Colonic mucosa (tissue), 4 donors: ENCODE results near the gene SMIM10. TPM values are rescaled to one million over a fixed set of nuclear protein-coding genes. Genes with fewer than 3 reads are reported as not detected.

Experiments used
- DNase-seq: peaks from one replicate; pipeline ENCODE4 v3.0.0-alpha.2; 2020
- H3K27ac ChIP-seq: fragments of 200-600 bp; one replicate; pipeline ENCODE4 v1.8.0; 2021
- H3K27me3 ChIP-seq: fragments of 200-600 bp; one replicate; pipeline ENCODE4 v1.8.0; 2021
- H3K36me3 ChIP-seq: fragments of 200-600 bp; one replicate; pipeline ENCODE4 v1.8.0; 2021
- H3K4me1 ChIP-seq: fragments of 200-600 bp; one replicate; pipeline ENCODE4 v1.8.0; 2021; ENCODE audit warnings: mild to moderate bottlenecking
- H3K4me3 ChIP-seq: fragments of 200-600 bp; one replicate; pipeline ENCODE4 v1.8.0; 2021
- H3K9ac ChIP-seq, 2 donors: one replicate each; pipeline ENCODE4 v1.7.0; 2013; ENCODE audit warnings: control low read depth in 2 of 2, low read depth in 2 of 2, low read length in 2 of 2
- H3K9me3 ChIP-seq: fragments of 200-600 bp; one replicate; pipeline ENCODE4 v1.8.0; 2021
- CTCF ChIP-seq: fragments of 200-600 bp; IDR thresholded peaks from one replicate; pipeline ENCODE4 v1.8.0; 2022; ENCODE audit warnings: antibody characterized with exemption, mild to moderate bottlenecking
- intact Hi-C: fragments of 100-400 bp; cut with DNase I; formaldehyde crosslinking; loops from one replicate; pipeline ENCODE4 v1.14.1; 2022
- total RNA-seq, 2 donors: library from RNA; stranded (reverse); fragmentation: NEBNext Ultra II Directional in 1 of 2; extraction: Animal tissue kit (Norgen Biotek cat#: 25700) in 1 of 2; gene quantifications; one replicate each; pipeline ENCODE4 v1.2.1, GENCODE V29; 2021
- donor health status: healthy.
- donor health status: DM: no; HTN: no; CAD: no.
- donor health status: DM: no; HTN: no; CAD: no.

The SMIM10 gene
- total RNA-seq, 2 donors from 2014 or later: 1.4 to 1.5 TPM

GRCh38 chrX:135003876-135004623 is 13.3 kb downstream of the SMIM10 start:
- no peaks in the 10 kb centered on the region for H3K36me3 ChIP-seq
- TF ChIP-seq CTCF: no peak
- DNase-seq: peak; percentile 90
- H3K27ac ChIP-seq: no peak overlapping the region
- H3K4me3 ChIP-seq: peak overlapping the region; percentile 27
- no peaks in the 10 kb centered on the region for H3K27me3 ChIP-seq
- H3K9ac ChIP-seq: peak overlapping the region in 1 of 2 donors; percentile 9
- H3K9me3 ChIP-seq: no peaks in the 10 kb centered on the region
- H3K4me1 ChIP-seq: no peaks in the 10 kb centered on the region
- intact Hi-C loops: no loop called here

GRCh38 chrX:135006187-135006586 is 15.4 kb downstream of the SMIM10 start:
- no peak for TF ChIP-seq CTCF
- DNase-seq: no peak
- intact Hi-C loops: no loop called here

GRCh38 chrX:135009057-135009610 is 18.3 kb downstream of the SMIM10 start:
- intact Hi-C loops: no loop called here
- Histone ChIP-seq H3K4me3 (no peak overlapping the region), H3K36me3 (no peaks in the 10 kb centered on the region), H3K9me3 (no peaks in the 10 kb centered on the region), H3K27ac (no peak overlapping the region), H3K9ac (no peak overlapping the region), H3K27me3 (no peaks in the 10 kb centered on the region), H3K4me1 (no peaks in the 10 kb centered on the region)
- TF ChIP-seq CTCF: no peak
- no peak for DNase-seq

More at GRCh38 chrX:135006187-135006586, 15.4 kb downstream of the SMIM10 start:
- Histone ChIP-seq H3K27me3 (no peaks in the 10 kb centered on the region), H3K9me3 (no peaks in the 10 kb centered on the region), H3K36me3 (no peaks in the 10 kb centered on the region), H3K4me3 (no peak overlapping the region), H3K9ac (no peak overlapping the region), H3K27ac (no peak overlapping the region), H3K4me1 (no peaks in the 10 kb centered on the region)

- no peak for TF ChIP-seq CTCF
- Histone ChIP-seq H3K4me3 (no peak overlapping the region), H3K36me3 (no peaks in the 10 kb centered on the region), H3K27me3 (no peaks in the 10 kb centered on the region), H3K9ac (no peak overlapping the region), H3K9me3 (no peaks in the 10 kb centered on the region), H3K4me1 (no peaks in the 10 kb centered on the region), H3K27ac (no peak overlapping the region)
- no peak for DNase-seq
- intact Hi-C loops: no loop called here
Measured at GRCh38 chrX:135009838-135010237, 19.0 kb downstream of the SMIM10 start.

GRCh38 chrX:135010921-135011320 is 20.1 kb downstream of the SMIM10 start:
- Histone ChIP-seq H3K9ac (no peak overlapping the region), H3K27ac (no peak overlapping the region), H3K9me3 (no peaks in the 10 kb centered on the region), H3K4me3 (no peak overlapping the region), H3K36me3 (no peaks in the 10 kb centered on the region), H3K4me1 (no peaks in the 10 kb centered on the region), H3K27me3 (no peaks in the 10 kb centered on the region)
- no peak for TF ChIP-seq CTCF
- intact Hi-C loops: no loop called here
- no peak for DNase-seq
